Stomach smooth muscle (tissue), 2 donors: ENCODE data around the gene ABHD12.

Experiments
- H3K27ac ChIP-seq: one replicate; pipeline ENCODE4 v1.7.0; 2013; ENCODE audit warnings: mild to moderate bottlenecking, low read length, inconsistent platforms
- H3K27me3 ChIP-seq, 2 donors: one replicate each; pipeline ENCODE4 v1.7.0; 2013; ENCODE audit warnings: low read length in 2 of 2; ENCODE audit not compliant: insufficient read depth in 2 of 2, control insufficient read depth in 1 of 2
- H3K36me3 ChIP-seq, 2 donors: one replicate each; pipeline ENCODE4 v1.7.0; 2013; ENCODE audit warnings: low read length in 2 of 2; ENCODE audit not compliant: control insufficient read depth in 2 of 2, insufficient read depth in 2 of 2
- H3K4me1 ChIP-seq: one replicate; pipeline ENCODE4 v1.7.0; 2013; ENCODE audit warnings: low read length; ENCODE audit not compliant: control insufficient read depth, insufficient read depth
- H3K4me3 ChIP-seq, 2 donors: one replicate each; pipeline ENCODE4 v1.7.0; 2013; ENCODE audit warnings: low read length in 2 of 2
- H3K9ac ChIP-seq, 2 donors: one replicate each; pipeline ENCODE4 v1.7.0; 2013; ENCODE audit warnings: low read length in 2 of 2, mild to moderate bottlenecking in 1 of 2
- H3K9me3 ChIP-seq, 2 donors: one replicate each; pipeline ENCODE4 v1.7.0; 2013; ENCODE audit warnings: low read length in 2 of 2; ENCODE audit not compliant: control insufficient read depth in 2 of 2
- donor health status: healthy.
- donor health status: Pancreatic carcinoma.

ABHD12 gene

GRCh38 chr20:25353747-25354705 lies 36.6 kb downstream of the ABHD12 start:
- Histone ChIP-seq H3K9me3 (no peaks in the 10 kb centered on the region), H3K9ac (no peak overlapping the region), H3K36me3 (no peaks in the 10 kb centered on the region), H3K4me1 (peaks cover 6% of the 10 kb centered on the region), H3K27ac (no peak overlapping the region), H3K4me3 (peak overlapping the region in 1 of 2 donors; percentile 29), H3K27me3 (no peaks in the 10 kb centered on the region)

- Histone ChIP-seq H3K27ac (no peak overlapping the region), H3K4me1 (peaks cover 6% of the 10 kb centered on the region), H3K36me3 (no peaks in the 10 kb centered on the region), H3K9ac (no peak overlapping the region), H3K4me3 (peak overlapping the region in 1 of 2 donors; percentile 29), H3K9me3 (no peaks in the 10 kb centered on the region), H3K27me3 (no peaks in the 10 kb centered on the region)
Observed at GRCh38 chr20:25353353-25353746, 37.3 kb downstream of the ABHD12 start.

- no peak overlapping the region for H3K9ac ChIP-seq
- no peak overlapping the region for H3K4me3 ChIP-seq
- peaks cover 6% of the 10 kb centered on the region for H3K4me1 ChIP-seq
- H3K36me3 ChIP-seq, result no peaks in the 10 kb centered on the region
- H3K27me3 ChIP-seq, result no peaks in the 10 kb centered on the region
- H3K27ac ChIP-seq, result no peak overlapping the region
- H3K9me3 ChIP-seq, result no peaks in the 10 kb centered on the region
Observed at GRCh38 chr20:25352746-25353145, 37.9 kb downstream of the ABHD12 start.

GRCh38 chr20:25351024-25351360 lies 39.6 kb downstream of the ABHD12 start:
- Histone ChIP-seq H3K36me3 (no peaks in the 10 kb centered on the region), H3K4me1 (peaks cover 6% of the 10 kb centered on the region), H3K27ac (no peak overlapping the region), H3K9ac (no peak overlapping the region), H3K4me3 (no peak overlapping the region), H3K27me3 (no peaks in the 10 kb centered on the region), H3K9me3 (no peaks in the 10 kb centered on the region)

GRCh38 chr20:25346349-25346748 lies 44.3 kb downstream of the ABHD12 start:
- no peaks in the 10 kb centered on the region for H3K4me1 ChIP-seq
- H3K9me3 ChIP-seq, result no peaks in the 10 kb centered on the region
- no peaks in the 10 kb centered on the region for H3K36me3 ChIP-seq
- no peak overlapping the region for H3K9ac ChIP-seq
- H3K4me3 ChIP-seq, result no peak overlapping the region
- H3K27me3 ChIP-seq, result no peaks in the 10 kb centered on the region
- no peak overlapping the region for H3K27ac ChIP-seq

GRCh38 chr20:25345721-25346120 lies 44.9 kb downstream of the ABHD12 start:
- Histone ChIP-seq H3K27ac (no peak overlapping the region), H3K9ac (no peak overlapping the region), H3K9me3 (no peaks in the 10 kb centered on the region), H3K36me3 (no peaks in the 10 kb centered on the region), H3K27me3 (no peaks in the 10 kb centered on the region), H3K4me3 (no peak overlapping the region), H3K4me1 (no peaks in the 10 kb centered on the region)

- Histone ChIP-seq H3K27ac (no peak overlapping the region), H3K36me3 (no peaks in the 10 kb centered on the region), H3K9ac (no peak overlapping the region), H3K4me1 (no peaks in the 10 kb centered on the region), H3K27me3 (no peaks in the 10 kb centered on the region), H3K9me3 (no peaks in the 10 kb centered on the region), H3K4me3 (no peak overlapping the region)
Observed at GRCh38 chr20:25344634-25345033, 46.0 kb downstream of the ABHD12 start.

GRCh38 chr20:25341716-25342680 lies 48.6 kb downstream of the ABHD12 start:
- Histone ChIP-seq H3K4me3 (no peak overlapping the region), H3K4me1 (no peaks in the 10 kb centered on the region), H3K9me3 (no peaks in the 10 kb centered on the region), H3K9ac (no peak overlapping the region), H3K27ac (no peak overlapping the region), H3K36me3 (no peaks in the 10 kb centered on the region), H3K27me3 (no peaks in the 10 kb centered on the region)

GRCh38 chr20:25340380-25340779 lies 50.3 kb downstream of the ABHD12 start:
- no peak overlapping the region for H3K4me3 ChIP-seq
- H3K4me1 ChIP-seq, result no peaks in the 10 kb centered on the region
- H3K9ac ChIP-seq, result no peak overlapping the region
- H3K9me3 ChIP-seq, result no peaks in the 10 kb centered on the region
- H3K27me3 ChIP-seq, result no peaks in the 10 kb centered on the region
- H3K27ac ChIP-seq, result no peak overlapping the region
- H3K36me3 ChIP-seq, result no peaks in the 10 kb centered on the region

GRCh38 chr20:25339608-25340007 lies 51.0 kb downstream of the ABHD12 start:
- no peaks in the 10 kb centered on the region for H3K27me3 ChIP-seq
- H3K36me3 ChIP-seq, result no peaks in the 10 kb centered on the region
- H3K4me1 ChIP-seq, result no peaks in the 10 kb centered on the region
- H3K9ac ChIP-seq, result no peak overlapping the region
- H3K4me3 ChIP-seq, result no peak overlapping the region
- no peaks in the 10 kb centered on the region for H3K9me3 ChIP-seq
- H3K27ac ChIP-seq, result no peak overlapping the region
